SU-DHL-6 (cell line): ENCODE results near the gene ART5.

Experiments
- CTCF ChIP-seq: fragments of 200-600 bp; sonication (generic); IDR thresholded peaks from one replicate; pipeline ENCODE4 v1.5.1; 2017; ENCODE audit warnings: antibody characterized with exemption, mild to moderate bottlenecking, low read length, moderate library complexity; ENCODE audit not compliant: insufficient read depth, poor library complexity, severe bottlenecking
- EZH2phosphoT487 ChIP-seq: fragments of 200-600 bp; sonication (generic), shearing (Covaris generic); conservative IDR thresholded peaks from 2 replicates; pipeline ENCODE4 v1.6.1; 2018; ENCODE audit warnings: mild to moderate bottlenecking, antibody characterized with exemption, low read length, moderate library complexity, mixed read lengths

GRCh38 chr11:3686751-3687150, 45.0 kb upstream of the ART5 start:
- no peak for TF ChIP-seq EZH2phosphoT487
- TF ChIP-seq CTCF: no peak
